ENCODE measurements around the gene CLEC2L.

DNA sequence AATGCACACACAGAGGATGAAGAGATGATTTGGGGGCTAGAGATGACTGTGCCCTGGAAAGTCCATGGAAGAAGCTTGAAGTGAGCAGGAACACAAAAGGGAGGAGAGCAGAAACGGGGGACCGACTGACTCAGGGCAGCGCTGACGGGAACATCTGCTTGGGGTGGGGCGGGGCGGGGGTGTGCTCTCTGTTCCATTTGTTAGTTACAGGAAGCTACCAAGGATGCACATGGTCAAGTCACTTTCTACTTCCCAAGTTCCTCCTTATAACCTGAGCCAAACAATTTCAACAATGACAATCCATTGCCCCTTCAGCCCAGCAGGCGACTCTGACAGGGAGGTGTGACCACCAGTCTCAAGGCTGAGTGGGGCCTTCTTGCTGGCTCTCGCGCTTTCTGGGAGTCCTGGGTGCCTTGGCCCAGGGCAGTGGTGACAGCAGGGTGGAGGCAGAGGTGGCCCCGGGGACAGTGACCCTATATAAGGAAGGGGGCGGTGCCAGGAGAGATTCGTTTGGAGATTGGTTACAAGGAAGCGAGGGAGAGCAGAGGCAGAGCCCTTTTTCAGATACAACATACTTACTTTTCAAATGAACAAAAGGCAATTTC, 39.6 kb downstream of the CLEC2L start:
- TF ChIP-seq, protein P1, sequence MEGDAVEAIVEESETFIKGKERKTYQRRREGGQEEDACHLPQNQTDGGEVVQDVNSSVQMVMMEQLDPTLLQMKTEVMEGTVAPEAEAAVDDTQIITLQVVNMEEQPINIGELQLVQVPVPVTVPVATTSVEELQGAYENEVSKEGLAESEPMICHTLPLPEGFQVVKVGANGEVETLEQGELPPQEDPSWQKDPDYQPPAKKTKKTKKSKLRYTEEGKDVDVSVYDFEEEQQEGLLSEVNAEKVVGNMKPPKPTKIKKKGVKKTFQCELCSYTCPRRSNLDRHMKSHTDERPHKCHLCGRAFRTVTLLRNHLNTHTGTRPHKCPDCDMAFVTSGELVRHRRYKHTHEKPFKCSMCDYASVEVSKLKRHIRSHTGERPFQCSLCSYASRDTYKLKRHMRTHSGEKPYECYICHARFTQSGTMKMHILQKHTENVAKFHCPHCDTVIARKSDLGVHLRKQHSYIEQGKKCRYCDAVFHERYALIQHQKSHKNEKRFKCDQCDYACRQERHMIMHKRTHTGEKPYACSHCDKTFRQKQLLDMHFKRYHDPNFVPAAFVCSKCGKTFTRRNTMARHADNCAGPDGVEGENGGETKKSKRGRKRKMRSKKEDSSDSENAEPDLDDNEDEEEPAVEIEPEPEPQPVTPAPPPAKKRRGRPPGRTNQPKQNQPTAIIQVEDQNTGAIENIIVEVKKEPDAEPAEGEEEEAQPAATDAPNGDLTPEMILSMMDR (IDR thresholded peaks at IDR 0.05) = no peak
- TF ChIP-seq POLR2A (IDR thresholded peaks at IDR 0.05) (no peak), EP300 (IDR thresholded peaks at IDR 0.05) (no peak)

Data from tibial nerve (tissue), 4 donors.